Trophoblast cell (in vitro differentiated cells and primary cell): ENCODE data around the gene PDAP1.
A peak's percentile ranks its signal among the peaks of the same experiment; 100 is the strongest.

Source experiments
- DNase-seq, 2 donors: peaks; one replicate each; pipeline ENCODE4 v3.0.0-alpha.2; 2016
- H2AFZ ChIP-seq: 2 replicates; pipeline ENCODE4 v1.6.1; 2013; ENCODE audit warnings: low read length, moderate library complexity, mild to moderate bottlenecking; ENCODE audit not compliant: insufficient read depth, poor library complexity
- H2AK5ac ChIP-seq: 2 replicates; pipeline ENCODE4 v1.6.1; 2013; ENCODE audit warnings: mild to moderate bottlenecking, low read length
- H2BK120ac ChIP-seq: 2 replicates; pipeline ENCODE4 v1.6.1; 2013; ENCODE audit warnings: low read length, mild to moderate bottlenecking, moderate library complexity; ENCODE audit not compliant: insufficient read depth, poor library complexity
- H2BK12ac ChIP-seq: 2 replicates; pipeline ENCODE4 v1.6.1; 2013; ENCODE audit warnings: mild to moderate bottlenecking, low read length, moderate library complexity
- H2BK5ac ChIP-seq: 2 replicates; pipeline ENCODE4 v1.6.1; 2013; ENCODE audit warnings: low read length, low read depth, moderate library complexity, mild to moderate bottlenecking; ENCODE audit not compliant: poor library complexity
- H3K14ac ChIP-seq: 2 replicates; pipeline ENCODE4 v1.6.1; 2013; ENCODE audit warnings: mild to moderate bottlenecking, low read length
- H3K18ac ChIP-seq: 2 replicates; pipeline ENCODE4 v1.6.1; 2013; ENCODE audit warnings: mild to moderate bottlenecking, low read length
- H3K23ac ChIP-seq: 2 replicates; pipeline ENCODE4 v1.6.1; 2013; ENCODE audit warnings: low read length
- H3K27ac ChIP-seq: 2 replicates; pipeline ENCODE4 v1.5.1; 2013; ENCODE audit warnings: low read depth, mild to moderate bottlenecking, inconsistent platforms, low read length, moderate library complexity
- H3K27me3 ChIP-seq: 2 replicates; pipeline ENCODE4 v1.6.1; 2013; ENCODE audit warnings: inconsistent platforms, mild to moderate bottlenecking, low read length, moderate library complexity; ENCODE audit not compliant: insufficient read depth
- H3K36me3 ChIP-seq, 2 experiments: 1 replicate in 1 of 2; 2 replicates in 1 of 2; pipeline ENCODE4 v1.6.1; 2013; ENCODE audit warnings: low read length in 2 of 2, mild to moderate bottlenecking in 2 of 2, moderate library complexity in 1 of 2; ENCODE audit not compliant: insufficient read depth in 2 of 2, control insufficient read depth in 1 of 2
- H3K4ac ChIP-seq: 2 replicates; pipeline ENCODE4 v1.6.1; 2013; ENCODE audit warnings: low read depth, mild to moderate bottlenecking, low read length, moderate library complexity
- H3K4me1 ChIP-seq, 2 experiments: 1 replicate in 1 of 2; 2 replicates in 1 of 2; pipeline ENCODE4 v1.6.1; 2013; ENCODE audit warnings: low read length in 2 of 2, mild to moderate bottlenecking in 2 of 2, moderate library complexity in 1 of 2; ENCODE audit not compliant: insufficient read depth in 2 of 2, control insufficient read depth in 1 of 2
- H3K4me2 ChIP-seq: 2 replicates; pipeline ENCODE4 v1.6.1; 2013; ENCODE audit warnings: inconsistent platforms, mild to moderate bottlenecking, low read length, moderate library complexity
- H3K4me3 ChIP-seq: 2 replicates; pipeline ENCODE4 v1.5.1; 2013; ENCODE audit warnings: mild to moderate bottlenecking, low read depth, low read length, inconsistent platforms
- H3K79me1 ChIP-seq: one replicate; pipeline ENCODE4 v1.6.1; 2013; ENCODE audit warnings: low read length
- H3K79me2 ChIP-seq: 2 replicates; pipeline ENCODE4 v1.6.1; 2013; ENCODE audit warnings: low read length, mild to moderate bottlenecking; ENCODE audit not compliant: control insufficient read depth, insufficient read depth, poor library complexity
- H3K9ac ChIP-seq: 2 replicates; pipeline ENCODE4 v1.6.1; 2013; ENCODE audit warnings: mild to moderate bottlenecking, low read length
- H3K9me3 ChIP-seq: 2 replicates; pipeline ENCODE4 v1.6.1; 2013; ENCODE audit warnings: low read depth, mild to moderate bottlenecking, control low read depth, inconsistent platforms, low read length; ENCODE audit not compliant: insufficient read depth
- H4K12ac ChIP-seq: 2 replicates; pipeline ENCODE4 v1.6.1; 2013; ENCODE audit warnings: low read depth, mild to moderate bottlenecking, low read length, moderate library complexity
- H4K8ac ChIP-seq: 2 replicates; pipeline ENCODE4 v1.6.1; 2013; ENCODE audit warnings: low read depth, mild to moderate bottlenecking, low read length, moderate library complexity
- H4K91ac ChIP-seq: one replicate; pipeline ENCODE4 v1.6.1; 2013; ENCODE audit warnings: low read depth, mild to moderate bottlenecking, low read length, moderate library complexity
- WGBS: extraction: QIAGEN DNeasy Blood & Tissue Kit; methylation state at CpG from one replicate; pipeline ENCODE4 v1.1.7; 2013; ENCODE audit warnings: missing lambda C conversion rate; ENCODE audit not compliant: insufficient read length, insufficient coverage; ENCODE audit errors: extremely low coverage; 5-methylcytosine and 5-hydroxymethylcytosine counted together

The PDAP1 gene

GRCh38 chr7:99395616-99396327 lies 12.6 kb downstream of the PDAP1 start:
- no peak overlapping the region for H4K12ac ChIP-seq
- no peak overlapping the region for H4K8ac ChIP-seq
- H3K4me1 ChIP-seq, result peaks cover 5 to 13% of the 10 kb centered on the region in 2 experiments
- no peak overlapping the region for H3K18ac ChIP-seq
- H2AK5ac ChIP-seq, result no peak overlapping the region
- no peaks in the 10 kb centered on the region for H3K27me3 ChIP-seq
- no peak overlapping the region for H3K4ac ChIP-seq
- H2BK5ac ChIP-seq, result no peak overlapping the region
- H3K9me3 ChIP-seq, result no peaks in the 10 kb centered on the region
- DNase-seq, result no peak
- H3K36me3 ChIP-seq, result peaks cover 78 to 80% of the 10 kb centered on the region in 2 experiments
- H3K23ac ChIP-seq, result no peak overlapping the region
- no peak overlapping the region for H3K14ac ChIP-seq
- H2AFZ ChIP-seq, result no peak overlapping the region
- no CpG with 5 or more reads among the region's 14 CpGs for WGBS
- H2BK120ac ChIP-seq, result no peak overlapping the region
- H2BK12ac ChIP-seq, result no peak overlapping the region
- H4K91ac ChIP-seq, result no peak overlapping the region
- no peaks in the 10 kb centered on the region for H3K79me2 ChIP-seq
- H3K79me1 ChIP-seq, result peaks cover 3% of the 10 kb centered on the region
- no peak overlapping the region for H3K4me2 ChIP-seq
- peak overlapping the region; percentile 21 for H3K4me3 ChIP-seq
- no peak overlapping the region for H3K27ac ChIP-seq
- H3K9ac ChIP-seq, result no peak overlapping the region

GRCh38 chr7:99394188-99394502 lies 14.3 kb downstream of the PDAP1 start:
- no peak overlapping the region for H2BK12ac ChIP-seq
- DNase-seq, result no peak
- H2AK5ac ChIP-seq, result no peak overlapping the region
- no peak overlapping the region for H4K8ac ChIP-seq
- H3K23ac ChIP-seq, result no peak overlapping the region
- no peak overlapping the region for H3K27ac ChIP-seq
- H2AFZ ChIP-seq, result no peak overlapping the region
- no peaks in the 10 kb centered on the region for H3K79me2 ChIP-seq
- H3K27me3 ChIP-seq, result no peaks in the 10 kb centered on the region
- H3K9ac ChIP-seq, result no peak overlapping the region
- peaks cover 5 to 13% of the 10 kb centered on the region in 2 experiments for H3K4me1 ChIP-seq
- H3K36me3 ChIP-seq, result peaks cover 76 to 80% of the 10 kb centered on the region in 2 experiments
- no peak overlapping the region for H3K14ac ChIP-seq
- no peak overlapping the region for H3K4me3 ChIP-seq
- H4K91ac ChIP-seq, result no peak overlapping the region
- H3K4ac ChIP-seq, result no peak overlapping the region
- WGBS, result no CpG with 5 or more reads among the region's 4 CpGs
- H3K79me1 ChIP-seq, result peaks cover 3% of the 10 kb centered on the region
- no peak overlapping the region for H3K18ac ChIP-seq
- no peaks in the 10 kb centered on the region for H3K9me3 ChIP-seq
- H2BK5ac ChIP-seq, result no peak overlapping the region
- no peak overlapping the region for H4K12ac ChIP-seq
- H2BK120ac ChIP-seq, result no peak overlapping the region
- no peak overlapping the region for H3K4me2 ChIP-seq

DNA sequence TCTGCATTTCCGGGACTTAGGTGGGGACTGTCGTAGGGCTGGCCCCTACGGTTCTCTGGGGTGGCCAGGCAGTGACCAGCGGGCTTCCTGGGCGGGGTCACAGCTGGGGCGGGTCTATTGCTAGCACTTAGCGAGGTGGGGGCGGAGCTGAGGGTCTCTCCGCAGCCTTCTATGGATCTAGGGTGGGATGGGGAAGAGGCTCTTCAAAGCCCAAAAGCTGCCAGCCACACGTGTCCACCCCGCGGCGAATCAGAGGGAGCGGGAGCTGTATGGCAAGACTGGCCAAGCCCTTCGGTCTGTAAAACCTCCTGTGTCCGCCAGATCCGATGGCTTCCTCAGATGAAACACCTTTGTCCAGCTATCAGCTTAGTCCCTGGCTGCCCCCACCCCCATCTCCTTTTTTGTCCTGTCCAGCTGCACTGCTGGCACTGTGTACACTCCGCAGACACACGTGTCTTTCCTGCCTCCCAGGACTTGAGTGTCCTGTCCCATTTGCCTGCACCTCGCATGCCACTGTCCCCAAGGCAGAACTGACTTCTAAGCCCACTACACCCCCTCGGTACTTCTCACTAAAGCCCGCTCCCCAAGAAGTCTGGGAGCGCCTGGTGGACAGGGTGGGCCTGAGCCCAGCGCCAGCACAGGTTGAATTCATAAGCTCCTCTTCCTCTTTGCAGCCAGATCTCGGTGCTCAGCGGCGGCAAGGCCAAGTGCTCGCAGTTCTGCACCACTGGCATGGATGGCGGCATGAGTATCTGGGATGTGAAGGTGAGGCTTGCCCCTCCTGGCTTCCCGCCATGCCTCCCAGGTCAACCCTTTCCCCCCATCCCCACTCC lies 14.8 kb downstream of the PDAP1 start:
- H3K27ac ChIP-seq, result peak overlapping the region; percentile 29

DNA sequence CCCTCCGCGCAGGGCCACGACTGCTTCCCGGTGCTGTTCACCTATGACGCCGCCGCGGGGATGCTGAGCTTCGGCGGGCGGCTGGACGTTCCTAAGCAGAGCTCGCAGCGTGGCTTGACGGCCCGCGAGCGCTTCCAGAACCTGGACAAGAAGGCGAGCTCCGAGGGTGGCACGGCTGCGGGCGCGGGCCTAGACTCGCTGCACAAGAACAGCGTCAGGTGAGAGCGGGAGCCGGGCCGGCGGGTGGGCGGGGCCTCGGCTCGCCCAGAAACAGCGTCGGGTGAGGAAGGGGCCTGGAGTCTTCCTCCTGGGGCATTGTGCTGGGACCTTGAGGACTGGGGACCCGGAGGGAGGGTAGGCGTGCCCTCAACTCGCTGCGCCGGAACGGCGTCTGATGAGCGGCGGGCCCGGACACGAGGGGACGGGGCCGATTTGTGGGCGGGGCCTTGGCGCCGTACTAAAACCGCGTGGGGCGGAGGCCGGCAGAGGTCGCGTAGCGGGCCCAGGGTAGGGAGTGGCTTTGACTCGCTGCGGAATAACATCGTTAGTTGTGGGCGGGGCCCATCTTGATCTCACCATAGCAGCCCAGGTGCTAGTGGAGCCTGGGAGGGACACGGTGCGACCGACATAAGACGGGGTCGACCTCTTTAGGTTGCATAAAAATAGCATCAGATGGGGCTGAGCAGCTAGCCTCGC lies 15.6 kb downstream of the PDAP1 start:
- H3K23ac ChIP-seq, result no peak overlapping the region
- no peaks in the 10 kb centered on the region for H3K27me3 ChIP-seq
- peak overlapping the region; percentile 0 for H4K8ac ChIP-seq
- peaks cover 3% of the 10 kb centered on the region for H3K79me1 ChIP-seq
- H3K4me3 ChIP-seq, result peak overlapping the region; percentile 71
- H2AK5ac ChIP-seq, result no peak overlapping the region
- no peak overlapping the region for H2BK12ac ChIP-seq
- no CpG with 5 or more reads among the region's 68 CpGs for WGBS
- peak overlapping the region; percentile 62 for H3K4me2 ChIP-seq
- H3K18ac ChIP-seq, result no peak overlapping the region
- peak overlapping the region; percentile 36 for H4K12ac ChIP-seq
- no peak overlapping the region for H2BK5ac ChIP-seq
- no peak overlapping the region for H2BK120ac ChIP-seq
- H3K9me3 ChIP-seq, result no peaks in the 10 kb centered on the region
- no peak overlapping the region for H3K4ac ChIP-seq
- peak; percentile 50 to 58 for DNase-seq
- peaks cover 5 to 13% of the 10 kb centered on the region in 2 experiments for H3K4me1 ChIP-seq
- peak overlapping the region; percentile 59 for H3K9ac ChIP-seq
- H3K27ac ChIP-seq, result peak overlapping the region; percentile 29
- H3K36me3 ChIP-seq, result peaks cover 75 to 77% of the 10 kb centered on the region in 2 experiments
- peak overlapping the region; percentile 34 for H2AFZ ChIP-seq
- peak overlapping the region; percentile 13 for H3K14ac ChIP-seq
- no peaks in the 10 kb centered on the region for H3K79me2 ChIP-seq
- H4K91ac ChIP-seq, result peak overlapping the region; percentile 20

More for the DNA sequence above, 14.8 kb downstream of the PDAP1 start:
- Histone ChIP-seq H4K91ac (peak overlapping the region; percentile 20), H4K8ac (peak overlapping the region; percentile 0), H3K9me3 (no peaks in the 10 kb centered on the region), H2BK5ac (no peak overlapping the region), H2AK5ac (no peak overlapping the region), H3K27me3 (no peaks in the 10 kb centered on the region), H3K23ac (no peak overlapping the region), H2AFZ (peak overlapping the region; percentile 13), H3K4ac (no peak overlapping the region), H3K79me2 (no peaks in the 10 kb centered on the region), H2BK12ac (no peak overlapping the region), H3K79me1 (peaks cover 3% of the 10 kb centered on the region), H3K14ac (no peak overlapping the region), H3K4me3 (peak overlapping the region; percentile 71), H2BK120ac (no peak overlapping the region), H3K4me2 (peak overlapping the region; percentile 62), H3K18ac (no peak overlapping the region), H4K12ac (no peak overlapping the region), H3K9ac (no peak overlapping the region), H3K36me3 (peaks cover 74 to 76% of the 10 kb centered on the region in 2 experiments), H3K4me1 (peaks cover 5 to 13% of the 10 kb centered on the region in 2 experiments)
- DNase-seq, result no peak
- WGBS, result no CpG with 5 or more reads among the region's 30 CpGs
